CD4-positive, alpha-beta T cell treated with Interleukin-1 beta for 1 hour (primary cell): ENCODE data around the gene FMN1.

Experiments used
- DNase-seq, 2 donors: peaks; one replicate each; pipeline ENCODE4 v3.0.0-alpha.2; 2020 to 2022

Gene FMN1

DNA sequence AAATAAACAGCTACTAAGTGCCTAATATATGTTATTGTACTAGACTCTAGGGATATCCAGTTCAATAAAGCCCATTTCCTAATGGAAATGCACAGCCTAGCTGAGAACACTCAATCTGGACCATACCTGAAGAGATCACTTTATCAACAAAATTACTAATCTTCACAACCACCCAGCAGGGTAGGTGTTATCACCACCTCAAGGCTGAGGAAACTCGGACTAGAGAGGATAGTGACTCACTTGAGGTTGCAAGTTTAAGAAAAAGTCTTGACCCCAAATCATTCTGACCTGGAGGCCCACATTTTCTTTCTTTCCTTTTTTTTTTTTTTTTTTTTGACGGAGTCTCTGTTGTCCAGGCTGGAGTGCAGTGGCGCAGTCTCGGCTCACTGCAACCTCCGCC lies 3.1 kb upstream of the FMN1 start:
- DNase-seq, result no peak

DNA sequence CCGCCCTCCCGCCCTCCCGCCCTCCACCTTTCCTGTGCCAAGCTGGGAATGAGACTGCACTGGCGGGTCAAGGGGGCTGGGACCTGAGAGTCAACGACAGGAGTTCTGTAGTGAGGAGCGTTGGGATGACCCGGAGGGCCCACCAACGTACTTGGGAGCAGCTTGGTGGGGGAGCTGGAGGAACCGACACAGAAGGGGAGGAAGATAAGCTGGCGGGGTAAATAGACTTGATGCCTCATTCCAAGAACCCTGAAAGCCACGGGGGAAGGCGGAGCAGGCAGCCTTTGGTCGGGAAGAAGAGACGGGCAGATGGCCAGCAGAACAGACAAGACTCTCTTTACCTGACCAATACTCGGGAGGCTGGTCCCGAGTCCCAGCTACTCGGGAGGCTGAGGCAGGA lies 277 bp downstream of the FMN1 start:
- no peak for DNase-seq

DNA sequence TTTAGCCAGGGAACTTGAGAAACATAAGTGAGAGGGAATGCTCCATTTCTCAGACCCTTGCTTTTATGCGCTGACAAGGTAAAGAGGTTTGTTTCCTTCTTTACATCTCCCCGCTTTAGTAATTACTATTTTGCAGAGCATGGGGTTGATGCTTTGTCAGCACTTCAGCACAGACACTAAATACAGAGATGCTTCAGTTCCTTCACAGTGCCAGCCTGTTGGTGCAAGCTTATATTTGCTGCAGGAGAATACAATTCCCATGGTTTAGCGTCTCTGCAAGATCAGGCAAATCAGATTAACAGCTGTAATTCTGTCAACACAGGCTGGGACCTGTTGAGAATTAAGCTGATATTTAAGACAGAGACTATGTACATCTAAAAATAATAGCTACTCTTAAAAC lies 2.9 kb downstream of the FMN1 start:
- no peak for DNase-seq

DNA sequence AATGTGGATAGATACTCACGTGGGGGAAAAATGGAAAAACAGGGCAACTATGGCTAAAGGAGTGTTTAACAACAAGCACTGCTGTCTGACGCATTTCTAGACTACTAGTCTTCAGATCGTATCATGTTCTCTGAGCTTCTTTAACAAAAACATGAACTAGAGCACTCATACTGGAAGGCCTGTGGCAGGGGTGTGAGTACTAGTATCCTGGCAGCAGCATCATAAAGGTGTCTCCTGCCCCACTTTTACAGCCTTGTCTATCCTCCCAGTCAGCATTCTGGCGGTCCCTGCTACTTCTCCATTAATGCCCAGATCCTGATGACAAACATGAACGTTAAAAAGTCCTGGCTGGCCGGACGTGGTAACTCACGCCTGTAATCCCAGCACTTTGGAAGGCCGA lies 4.0 kb downstream of the FMN1 start:
- no peak for DNase-seq

DNA sequence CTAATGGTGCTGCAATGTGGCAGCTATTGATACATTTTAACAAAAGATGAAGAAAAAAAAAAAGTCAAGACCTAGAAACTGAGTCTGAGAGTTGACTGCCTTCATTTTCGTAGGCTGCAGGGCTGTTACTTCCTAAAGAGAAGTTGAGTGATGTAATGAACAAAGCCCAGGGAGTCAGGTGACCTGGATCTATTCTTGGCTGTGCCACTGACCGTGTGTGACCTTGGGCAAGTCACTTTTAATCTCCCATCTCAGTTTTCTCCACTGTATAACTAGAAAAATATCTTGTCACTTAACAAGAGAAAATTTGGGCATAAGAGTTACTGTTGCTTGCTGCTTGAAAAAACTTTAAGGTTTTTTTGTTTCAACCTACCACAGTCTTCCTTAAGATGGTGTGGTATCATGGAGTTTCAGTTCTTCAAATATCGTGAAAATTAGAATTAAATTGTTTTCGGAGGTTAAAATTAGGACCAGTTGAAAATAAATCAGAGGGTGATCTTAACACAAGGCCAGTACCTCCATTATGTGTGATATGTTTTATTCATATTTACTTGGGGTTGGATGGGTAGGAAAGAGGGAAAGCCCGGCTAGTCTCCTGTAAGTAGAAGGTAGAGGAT lies 5.8 kb downstream of the FMN1 start:
- peak in 1 of 2 donors; percentile 11 for DNase-seq

DNA sequence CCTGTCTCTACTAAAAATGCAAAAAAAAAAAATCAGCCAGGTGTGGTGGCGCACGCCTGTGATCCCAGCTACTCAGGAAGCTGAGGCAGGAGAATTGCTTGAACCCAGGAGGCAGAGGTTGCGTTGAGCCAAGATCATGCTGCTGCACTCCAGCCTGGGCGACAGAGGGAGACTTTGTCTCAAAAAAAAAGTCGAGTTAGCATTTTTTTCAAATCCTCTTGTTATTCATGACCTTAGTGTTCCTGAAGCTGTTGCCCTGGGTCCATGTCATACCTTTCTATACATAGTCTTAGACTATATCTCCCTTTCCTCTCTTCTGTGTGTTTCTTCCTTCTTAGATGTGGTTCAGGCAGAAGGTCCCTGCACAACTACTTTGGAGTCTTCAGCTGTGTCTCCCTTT lies 6.4 kb downstream of the FMN1 start:
- no peak for DNase-seq

DNA sequence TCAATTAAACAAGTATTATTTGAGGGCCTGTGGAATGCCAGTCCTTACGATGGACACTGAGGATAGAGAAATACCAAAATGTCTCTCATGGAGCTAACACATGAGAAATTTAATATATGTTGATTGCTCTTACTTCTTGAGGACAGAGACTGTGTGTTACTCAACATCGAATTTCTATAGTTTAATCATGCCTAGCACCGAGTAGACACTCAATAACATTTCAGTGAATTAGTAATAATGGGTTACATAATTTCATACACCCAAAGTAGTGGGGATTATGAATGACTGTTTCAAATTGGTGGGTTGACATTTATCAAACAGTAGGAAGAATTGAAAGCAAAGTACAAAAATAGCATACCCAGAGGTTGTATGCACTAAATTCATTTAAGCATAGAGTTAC lies 11.2 kb downstream of the FMN1 start:
- no peak for DNase-seq

DNA sequence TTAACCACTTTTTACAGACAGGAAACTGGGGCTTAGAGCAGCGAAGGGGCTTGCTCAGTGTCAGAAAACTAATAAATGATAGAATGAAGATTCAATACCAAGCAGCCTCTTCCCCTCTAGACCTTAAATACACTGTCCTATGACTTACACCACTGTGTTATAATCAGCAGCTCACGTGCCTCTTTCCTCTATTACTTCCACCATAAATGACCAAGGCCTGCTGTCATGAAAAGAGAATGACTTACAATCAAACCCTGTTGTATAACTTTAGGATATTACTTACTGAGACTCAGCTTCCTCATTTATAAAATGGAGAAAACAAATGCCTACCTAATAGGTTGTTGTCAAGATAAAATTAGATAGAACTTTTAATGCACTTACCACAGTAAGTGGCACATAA lies 11.6 kb downstream of the FMN1 start:
- DNase-seq, result no peak

DNA sequence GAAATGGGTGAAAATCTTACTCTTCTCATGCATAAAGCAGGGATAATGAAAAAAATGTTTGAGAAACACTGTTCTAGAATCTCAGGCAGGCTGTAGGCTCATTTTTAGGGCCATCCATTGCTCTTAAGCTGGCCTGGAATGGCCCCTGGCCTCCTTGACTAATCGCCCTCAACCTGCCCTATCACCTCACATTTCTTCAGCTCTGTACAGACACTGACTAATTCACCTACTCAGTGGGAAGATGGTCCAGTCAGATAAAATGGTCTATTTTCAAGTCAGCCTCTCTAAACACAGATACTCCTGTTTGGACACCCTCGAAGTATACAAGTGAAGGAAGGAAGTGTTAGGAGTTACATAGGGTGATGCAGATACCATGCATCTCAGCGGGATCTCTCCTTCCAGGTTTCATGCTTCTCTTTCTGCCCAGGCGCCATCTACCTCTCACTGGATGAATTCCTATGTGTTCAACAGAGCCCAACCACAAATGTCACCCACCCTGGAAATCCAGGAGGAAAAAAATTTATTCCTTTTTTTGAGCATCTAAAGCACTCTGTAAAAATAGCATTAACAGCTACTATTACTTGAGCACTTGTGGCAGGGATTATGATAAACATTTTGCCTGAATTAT lies 12.1 kb downstream of the FMN1 start:
- DNase-seq, result no peak

DNA sequence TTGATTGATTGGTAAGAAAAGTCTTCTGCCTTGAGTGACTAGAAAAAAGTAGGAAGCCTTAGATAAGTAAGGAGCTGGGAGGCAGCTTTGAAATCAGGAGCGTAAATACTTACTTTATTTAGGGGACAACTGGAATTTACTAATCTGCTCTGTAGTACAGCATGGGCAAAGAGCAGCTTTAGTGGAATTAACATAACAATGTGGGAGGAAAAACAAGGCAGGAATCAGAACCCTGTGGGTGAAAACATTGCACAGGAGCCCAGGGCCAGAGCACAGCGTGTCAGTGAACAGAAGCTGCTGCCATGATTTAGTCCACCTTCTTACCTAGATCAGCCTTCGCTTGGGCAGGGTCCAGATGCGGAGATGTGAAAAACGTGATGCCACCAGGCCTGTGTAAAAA lies 14.6 kb downstream of the FMN1 start:
- DNase-seq, result no peak

DNA sequence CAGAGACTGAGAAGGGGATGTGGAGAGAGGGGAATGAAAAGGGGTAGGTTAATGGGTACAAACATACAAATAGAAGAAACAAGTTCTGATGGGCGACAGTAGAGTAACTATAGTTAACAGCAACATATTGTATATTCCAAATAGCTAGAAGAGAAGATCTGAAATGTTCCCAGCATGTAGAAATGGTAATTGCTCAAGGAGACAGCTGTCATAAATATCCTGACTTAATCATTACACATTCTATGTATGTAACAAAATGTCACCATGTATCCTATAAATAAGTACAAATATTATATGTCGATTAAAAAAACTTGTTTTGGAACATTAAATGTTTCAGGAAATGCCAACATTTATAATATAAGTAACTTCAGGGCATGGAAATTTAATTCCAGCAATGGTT lies 23.3 kb downstream of the FMN1 start:
- DNase-seq, result no peak

DNA sequence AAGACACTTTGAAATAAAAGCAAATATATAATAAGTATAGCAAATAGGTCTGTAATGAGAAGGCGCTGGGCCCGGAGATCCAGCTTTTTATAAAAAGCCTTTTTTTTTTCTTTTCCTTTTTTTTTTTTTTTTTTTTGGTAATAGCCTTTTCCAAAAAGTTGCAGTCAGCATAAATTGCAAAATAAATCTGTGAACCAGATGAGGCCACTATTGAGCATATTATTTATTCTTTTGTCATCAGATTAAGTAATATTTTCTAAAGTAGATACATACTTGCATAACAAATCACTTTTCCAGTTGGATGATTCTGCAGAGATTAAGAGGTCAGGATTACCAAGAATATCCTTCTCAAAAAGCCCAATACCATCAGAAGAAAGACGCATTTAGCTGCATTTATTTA lies 24.9 kb downstream of the FMN1 start:
- no peak for DNase-seq

DNA sequence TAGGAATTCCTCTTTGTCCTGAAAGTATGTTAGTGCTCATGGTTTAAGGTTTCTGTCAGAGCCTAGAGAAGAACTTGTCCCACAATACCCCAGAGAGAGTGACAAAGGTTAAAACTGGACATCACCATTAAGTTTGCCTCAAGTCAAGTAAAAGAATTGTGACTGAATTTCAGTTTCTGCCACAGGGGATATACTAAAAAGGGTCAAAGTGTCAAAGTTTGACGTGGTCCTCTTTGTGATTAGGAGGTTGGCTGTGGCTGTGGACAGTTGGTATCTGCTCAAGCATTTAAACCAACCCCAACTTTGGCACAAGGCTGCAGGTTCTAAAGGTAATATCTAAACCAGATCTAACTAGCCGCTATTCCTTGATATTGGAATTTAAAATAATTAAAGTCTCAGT lies 26.1 kb downstream of the FMN1 start:
- DNase-seq, result no peak

DNA sequence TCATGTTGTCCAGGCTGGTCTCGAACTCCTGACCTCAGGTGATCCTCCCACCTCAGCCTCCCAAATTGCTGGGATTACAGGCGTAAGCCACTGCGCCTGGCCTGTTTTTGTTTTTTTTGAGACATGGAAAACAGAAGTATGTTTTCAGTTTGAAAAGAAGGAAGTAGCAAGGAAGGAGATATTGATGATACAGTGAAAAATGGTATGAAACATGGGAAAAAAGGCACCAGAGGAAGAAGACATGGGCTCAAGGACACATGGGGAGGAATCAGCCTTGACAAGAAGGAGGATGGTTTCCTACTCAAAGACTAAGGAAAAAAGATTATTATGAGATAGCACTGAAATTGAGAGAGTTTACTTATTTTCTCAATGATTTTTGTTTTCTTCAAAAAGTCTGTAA lies 30.7 kb downstream of the FMN1 start:
- no peak for DNase-seq

DNA sequence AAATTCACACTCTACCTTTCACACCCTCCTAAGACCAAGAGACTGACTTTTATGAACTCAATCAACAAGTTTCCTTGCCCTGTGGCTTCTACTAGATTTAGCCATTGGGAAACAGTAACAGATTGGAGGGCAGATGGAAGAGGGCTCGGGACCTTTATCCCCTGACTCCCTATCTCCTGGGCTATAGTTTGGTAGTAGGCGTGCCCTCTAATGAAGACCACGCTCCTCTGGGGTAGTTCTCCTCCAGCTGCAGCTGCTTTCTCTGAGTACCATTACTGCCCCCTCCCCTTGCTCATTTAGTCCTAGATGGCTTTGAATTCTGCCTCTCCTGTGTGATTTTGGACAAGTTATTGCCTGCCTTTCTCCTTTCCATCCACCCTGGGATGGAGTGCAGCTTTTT lies 33.3 kb downstream of the FMN1 start:
- no peak for DNase-seq

DNA sequence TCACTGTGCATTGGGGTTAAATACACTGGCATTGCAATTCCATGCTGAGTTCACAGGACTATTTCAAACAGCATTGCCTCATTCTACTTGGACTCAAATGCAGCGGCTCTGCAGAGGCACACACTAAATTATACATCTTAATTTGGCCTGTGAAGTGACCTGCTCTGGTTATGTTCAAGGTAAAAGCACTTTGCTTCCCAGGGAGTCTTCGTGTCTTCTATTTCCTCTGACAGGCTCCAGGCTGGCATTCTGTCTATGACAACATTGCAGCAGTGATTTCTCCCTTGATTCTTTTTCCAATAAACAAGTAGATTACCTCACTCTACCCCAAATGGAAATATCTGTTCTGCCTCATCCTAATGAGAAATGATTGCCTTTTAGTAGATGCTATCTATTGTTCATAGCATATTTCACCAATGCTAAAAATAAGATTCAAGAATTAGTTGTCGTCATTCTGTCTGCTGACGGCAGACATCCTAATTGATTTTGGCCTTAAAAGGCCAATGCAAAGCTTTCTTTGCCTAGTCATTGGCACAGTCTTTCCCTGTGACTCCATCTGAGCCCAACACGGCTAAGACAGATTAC lies 33.8 kb downstream of the FMN1 start:
- no peak for DNase-seq

DNA sequence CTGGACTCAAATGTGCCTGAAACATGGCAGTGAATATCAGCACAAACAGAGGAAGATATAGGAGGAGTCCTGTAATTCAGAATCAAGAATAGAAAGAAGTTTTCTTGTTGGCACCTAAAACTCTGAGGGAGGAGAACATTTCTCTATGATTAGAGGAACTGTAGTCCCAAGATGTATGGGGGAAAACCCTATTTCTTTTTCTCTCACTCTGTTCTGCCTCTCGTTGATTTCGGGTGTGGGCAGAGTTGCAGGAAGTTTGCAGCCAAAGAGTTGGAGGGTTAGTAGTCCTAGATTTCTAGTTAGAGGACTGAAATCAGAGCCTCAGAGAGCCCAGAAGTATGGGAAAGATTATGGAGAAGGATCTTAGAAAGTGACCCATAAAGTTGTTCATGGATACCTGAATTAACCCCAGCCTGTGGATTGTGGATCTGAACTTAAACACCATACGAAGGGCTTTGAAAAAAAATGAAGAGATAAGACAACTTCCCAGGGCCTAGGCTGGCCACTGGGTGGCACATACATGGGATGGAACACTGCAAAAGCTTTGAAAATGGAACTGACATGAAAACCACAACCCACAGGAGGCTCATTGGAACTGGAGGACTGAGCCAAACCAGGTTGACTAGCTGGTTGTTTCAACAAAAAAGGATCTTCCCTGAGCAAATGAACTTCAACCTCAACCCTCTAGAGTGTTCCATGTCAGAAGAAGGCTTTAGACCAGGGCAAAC lies 34.6 kb downstream of the FMN1 start:
- no peak for DNase-seq

DNA sequence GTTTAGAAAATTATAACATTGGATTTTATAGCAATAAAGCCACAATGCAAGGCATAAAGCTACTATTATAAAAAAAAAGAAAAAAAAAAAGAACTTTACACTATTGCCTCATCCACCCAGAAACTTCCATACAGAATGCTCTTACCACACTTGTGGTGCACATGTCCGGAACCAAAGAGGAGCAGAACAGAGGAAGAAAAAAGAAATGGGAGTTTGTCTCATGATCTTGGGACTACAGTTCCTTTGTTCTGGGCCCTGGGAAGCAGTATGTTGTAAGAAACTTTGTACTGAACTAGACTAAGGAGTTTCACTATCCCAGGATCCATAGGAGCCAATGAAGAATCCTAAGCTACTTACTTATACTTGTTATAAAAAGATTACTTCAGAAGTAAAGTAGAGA lies 36.1 kb downstream of the FMN1 start:
- no peak for DNase-seq

DNA sequence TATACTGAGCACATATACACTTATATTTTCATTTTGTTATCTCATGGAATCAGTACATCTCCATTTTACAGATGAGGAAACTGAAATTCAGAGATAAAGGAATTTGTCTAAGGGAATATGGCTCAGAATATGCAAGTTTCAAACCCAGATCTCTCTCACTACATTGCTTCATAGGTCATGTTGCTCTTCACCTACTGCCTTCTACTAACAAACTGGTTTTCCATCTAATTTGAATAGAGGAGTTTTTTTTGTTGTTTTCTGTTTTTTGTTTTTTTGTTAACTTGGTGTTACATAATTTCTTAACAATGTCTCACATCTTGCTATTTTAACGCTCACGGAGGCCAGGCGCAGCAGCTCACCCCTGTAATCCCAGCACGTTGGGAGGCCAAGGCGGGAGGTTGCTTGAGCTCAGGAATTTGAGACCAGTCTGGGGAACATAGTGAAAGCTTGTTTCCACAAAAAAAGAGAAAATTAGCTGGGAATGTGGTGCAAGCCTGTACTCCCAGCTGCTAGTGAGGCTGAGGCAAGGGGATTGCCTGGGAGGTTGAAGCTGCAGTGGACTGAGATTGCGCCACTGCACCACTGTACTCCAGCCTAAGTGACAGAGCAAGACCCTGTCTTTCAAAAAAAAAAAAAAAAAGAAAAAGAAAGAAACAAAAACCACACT lies 37.0 kb downstream of the FMN1 start:
- DNase-seq, result no peak

DNA sequence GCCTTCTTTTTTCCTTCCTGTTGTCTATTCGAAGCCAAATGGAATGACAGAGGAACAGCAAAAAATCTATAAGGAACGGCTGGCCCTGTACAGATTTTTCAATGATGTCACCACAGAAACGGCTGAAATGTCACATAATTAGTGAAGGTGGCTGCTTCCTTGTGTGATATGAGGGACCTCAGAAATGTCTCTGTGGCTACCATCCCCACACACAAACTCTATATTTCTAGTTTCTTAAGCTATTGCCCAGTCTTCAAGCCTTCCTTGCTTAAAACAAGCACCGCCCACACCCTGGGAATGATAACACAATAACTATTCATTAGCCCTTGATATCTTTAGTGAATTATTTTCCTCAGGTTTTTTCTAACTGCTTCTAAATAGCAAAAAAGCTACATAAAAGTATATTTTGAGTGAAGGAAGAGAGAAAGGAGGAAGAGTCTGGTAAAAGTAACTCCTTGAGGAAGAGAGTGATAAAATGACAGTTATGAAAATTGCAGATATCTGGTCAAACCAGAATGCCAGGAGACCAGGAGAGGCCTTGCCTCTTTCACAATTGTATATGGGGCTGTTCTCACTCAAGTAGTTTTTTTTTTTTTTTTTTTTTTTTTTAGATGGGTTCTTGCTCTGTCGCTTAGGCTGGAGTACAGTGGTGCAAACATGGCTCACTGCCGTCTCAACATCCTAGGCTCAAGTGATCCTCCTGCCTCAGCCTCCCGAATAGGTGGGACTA lies 38.7 kb downstream of the FMN1 start:
- DNase-seq, result no peak

DNA sequence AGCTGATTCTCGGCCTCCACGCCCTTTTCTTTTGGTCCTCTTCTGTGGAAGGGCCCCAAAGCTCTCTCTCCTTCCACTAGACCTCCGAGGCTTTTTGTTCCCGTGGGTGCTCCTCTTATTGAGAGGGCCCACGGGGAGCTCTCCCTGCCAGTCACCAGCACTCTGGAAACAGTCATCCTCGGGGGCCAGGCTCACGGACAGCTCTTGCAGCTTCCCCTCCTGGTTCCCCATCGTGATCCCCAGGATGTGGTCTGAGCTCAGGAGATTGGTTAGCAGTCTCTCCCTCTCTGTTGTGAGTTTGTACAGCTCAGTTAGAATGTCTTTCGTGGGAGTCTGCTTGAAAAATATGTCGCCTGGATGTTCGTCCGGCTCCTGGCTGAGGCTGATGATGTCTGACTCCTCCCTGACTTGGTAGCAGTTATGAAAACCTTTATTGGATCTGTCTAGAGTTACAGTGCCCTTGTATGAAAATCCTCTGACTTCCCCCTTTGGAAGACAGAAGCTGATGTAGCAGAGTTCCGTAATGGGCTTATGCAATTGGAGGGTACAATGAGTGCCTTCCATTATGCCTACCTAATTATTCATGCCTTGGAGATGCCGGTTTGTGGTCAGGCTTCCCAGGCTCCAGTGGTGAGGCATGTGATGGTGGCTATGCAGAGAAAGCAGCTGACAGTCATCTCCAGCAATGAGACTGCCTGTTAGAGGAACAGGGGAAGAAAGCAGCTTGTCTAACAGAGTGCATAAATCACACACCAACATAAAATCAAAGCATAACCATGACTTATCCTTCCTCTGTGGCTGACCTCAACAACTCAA lies 40.0 kb downstream of the FMN1 start:
- peak in 1 of 2 donors; percentile 67 for DNase-seq

DNA sequence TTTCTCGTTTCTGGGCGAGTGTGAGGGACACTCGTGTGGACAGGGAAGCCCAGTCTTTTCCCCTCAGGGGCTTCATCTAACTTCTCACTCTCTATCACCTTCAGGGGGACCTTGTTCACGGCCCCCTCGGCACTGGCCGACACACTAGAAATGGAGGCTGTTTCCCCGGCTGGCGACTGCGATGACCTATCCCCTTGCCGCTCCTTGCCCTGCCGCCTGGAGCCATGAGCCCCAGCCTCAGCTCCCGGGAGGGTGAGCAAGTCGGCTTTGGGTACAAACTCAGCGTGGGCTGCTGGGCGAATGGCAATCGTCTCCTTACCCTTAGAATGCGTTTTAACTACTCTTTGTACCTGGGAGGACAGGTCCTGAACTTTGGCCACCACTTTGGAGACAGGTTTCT lies 41.0 kb downstream of the FMN1 start:
- DNase-seq, result no peak
